GM13977 (cell line): ENCODE data around the gene GART.

Experiments used
- DNase-seq: peaks from one replicate; pipeline ENCODE4 v3.0.0; 2012; ENCODE audit warnings: low spot score
- in situ Hi-C: fragments of 300-500 bp; cut with MboI; formaldehyde crosslinking; loops from one replicate; pipeline ENCODE4 v1.12.0; 2022; ENCODE audit warnings: low sequenced_read_pairs, low pct_unique_long_range_greater_than_20kb, mixed read lengths, inconsistent platforms; ENCODE audit not compliant: unreplicated experiment
- TF ChIP-seq, protein P1 (sequence below): IDR thresholded peaks from 2 replicates; pipeline ENCODE4 v1.5.1; 2012; ENCODE audit warnings: mild to moderate bottlenecking, control low read depth; ENCODE audit not compliant: insufficient read depth; ENCODE audit errors: extremely low read depth, missing control alignments

The GART gene

DNA sequence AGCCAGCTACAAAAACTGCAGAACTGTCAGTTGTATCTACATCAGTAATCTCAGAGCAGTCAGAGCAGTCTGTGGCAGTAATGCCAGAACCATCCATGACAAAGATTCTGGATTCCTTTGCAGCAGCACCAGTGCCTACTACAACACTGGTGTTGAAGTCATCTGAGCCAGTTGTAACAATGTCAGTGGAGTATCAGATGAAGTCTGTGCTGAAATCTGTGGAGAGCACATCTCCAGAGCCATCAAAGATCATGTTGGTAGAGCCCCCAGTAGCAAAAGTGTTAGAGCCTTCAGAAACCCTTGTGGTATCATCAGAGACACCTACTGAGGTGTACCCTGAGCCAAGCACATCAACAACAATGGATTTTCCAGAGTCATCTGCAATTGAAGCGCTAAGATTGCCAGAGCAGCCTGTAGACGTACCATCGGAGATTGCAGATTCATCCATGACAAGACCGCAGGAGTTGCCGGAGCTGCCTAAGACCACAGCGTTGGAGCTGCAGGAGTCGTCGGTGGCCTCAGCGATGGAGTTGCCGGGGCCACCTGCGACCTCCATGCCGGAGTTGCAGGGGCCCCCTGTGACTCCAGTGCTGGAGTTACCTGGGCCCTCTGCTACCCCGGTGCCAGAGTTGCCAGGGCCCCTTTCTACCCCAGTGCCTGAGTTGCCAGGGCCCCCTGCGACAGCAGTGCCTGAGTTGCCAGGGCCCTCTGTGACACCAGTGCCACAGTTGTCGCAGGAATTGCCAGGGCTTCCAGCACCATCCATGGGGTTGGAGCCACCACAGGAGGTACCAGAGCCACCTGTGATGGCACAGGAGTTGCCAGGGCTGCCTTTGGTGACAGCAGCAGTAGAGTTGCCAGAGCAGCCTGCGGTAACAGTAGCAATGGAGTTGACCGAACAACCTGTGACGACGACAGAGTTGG is 8.2 kb upstream of the GART start:
- no peak for DNase-seq
- in situ Hi-C loops, result no loop called here
- TF ChIP-seq, protein P1, sequence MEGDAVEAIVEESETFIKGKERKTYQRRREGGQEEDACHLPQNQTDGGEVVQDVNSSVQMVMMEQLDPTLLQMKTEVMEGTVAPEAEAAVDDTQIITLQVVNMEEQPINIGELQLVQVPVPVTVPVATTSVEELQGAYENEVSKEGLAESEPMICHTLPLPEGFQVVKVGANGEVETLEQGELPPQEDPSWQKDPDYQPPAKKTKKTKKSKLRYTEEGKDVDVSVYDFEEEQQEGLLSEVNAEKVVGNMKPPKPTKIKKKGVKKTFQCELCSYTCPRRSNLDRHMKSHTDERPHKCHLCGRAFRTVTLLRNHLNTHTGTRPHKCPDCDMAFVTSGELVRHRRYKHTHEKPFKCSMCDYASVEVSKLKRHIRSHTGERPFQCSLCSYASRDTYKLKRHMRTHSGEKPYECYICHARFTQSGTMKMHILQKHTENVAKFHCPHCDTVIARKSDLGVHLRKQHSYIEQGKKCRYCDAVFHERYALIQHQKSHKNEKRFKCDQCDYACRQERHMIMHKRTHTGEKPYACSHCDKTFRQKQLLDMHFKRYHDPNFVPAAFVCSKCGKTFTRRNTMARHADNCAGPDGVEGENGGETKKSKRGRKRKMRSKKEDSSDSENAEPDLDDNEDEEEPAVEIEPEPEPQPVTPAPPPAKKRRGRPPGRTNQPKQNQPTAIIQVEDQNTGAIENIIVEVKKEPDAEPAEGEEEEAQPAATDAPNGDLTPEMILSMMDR, result no peak

DNA sequence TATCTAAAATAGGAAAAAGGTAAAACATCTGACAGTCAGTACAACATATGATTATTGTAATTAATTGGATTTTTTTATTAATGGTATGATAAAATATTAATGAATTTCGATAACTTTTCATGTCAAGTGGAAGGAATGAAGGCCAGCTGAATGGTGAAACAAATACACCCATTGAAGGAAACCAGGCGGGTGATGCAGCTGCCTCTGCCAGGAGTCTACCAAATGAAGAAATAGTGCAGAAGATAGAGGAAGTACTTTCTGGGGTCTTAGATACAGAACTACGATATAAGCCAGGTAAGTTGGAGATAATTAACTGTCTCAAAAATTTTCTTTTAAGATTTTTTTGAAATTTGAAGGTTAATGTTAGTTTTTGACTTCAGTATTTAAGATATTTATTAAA is 4.2 kb upstream of the GART start:
- in situ Hi-C loops, result no loop called here
- TF ChIP-seq, protein P1, result no peak
- no peak for DNase-seq

DNA sequence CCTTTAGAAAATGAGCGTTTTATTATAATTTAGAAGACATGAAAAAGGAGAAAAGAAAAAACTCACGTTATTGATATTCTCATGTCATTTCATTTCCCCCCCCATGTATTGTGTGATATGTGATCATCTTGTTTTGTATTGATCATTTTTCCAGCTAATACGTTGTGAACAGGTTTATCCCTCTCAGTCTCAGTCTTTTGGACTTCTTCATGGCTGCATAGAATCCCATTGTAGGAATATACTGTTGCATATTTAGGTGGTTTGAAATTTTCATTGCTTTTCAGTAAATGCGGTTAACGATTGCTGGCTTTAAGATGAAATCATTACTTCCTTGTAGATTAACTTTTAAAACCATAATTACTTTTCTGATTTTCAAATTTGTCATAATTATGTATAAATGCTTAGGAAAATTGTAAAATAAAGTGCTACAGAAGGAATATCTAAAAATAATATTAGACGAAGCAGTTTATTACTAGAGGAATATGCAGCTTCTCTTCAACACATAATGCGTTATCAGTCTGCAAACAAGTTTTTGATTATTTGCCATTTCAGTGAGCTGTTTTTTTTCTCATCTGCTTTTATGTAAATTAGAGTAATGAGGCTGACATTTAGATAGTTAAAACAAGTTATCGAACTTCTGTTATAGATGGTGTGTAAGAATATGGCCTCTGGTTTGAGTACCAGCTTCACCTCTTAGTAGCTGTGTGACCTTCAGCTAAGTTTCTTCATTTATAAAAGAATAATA is 2.7 kb upstream of the GART start:
- TF ChIP-seq, protein P1, result no peak
- in situ Hi-C loops, result no loop called here
- no peak for DNase-seq

DNA sequence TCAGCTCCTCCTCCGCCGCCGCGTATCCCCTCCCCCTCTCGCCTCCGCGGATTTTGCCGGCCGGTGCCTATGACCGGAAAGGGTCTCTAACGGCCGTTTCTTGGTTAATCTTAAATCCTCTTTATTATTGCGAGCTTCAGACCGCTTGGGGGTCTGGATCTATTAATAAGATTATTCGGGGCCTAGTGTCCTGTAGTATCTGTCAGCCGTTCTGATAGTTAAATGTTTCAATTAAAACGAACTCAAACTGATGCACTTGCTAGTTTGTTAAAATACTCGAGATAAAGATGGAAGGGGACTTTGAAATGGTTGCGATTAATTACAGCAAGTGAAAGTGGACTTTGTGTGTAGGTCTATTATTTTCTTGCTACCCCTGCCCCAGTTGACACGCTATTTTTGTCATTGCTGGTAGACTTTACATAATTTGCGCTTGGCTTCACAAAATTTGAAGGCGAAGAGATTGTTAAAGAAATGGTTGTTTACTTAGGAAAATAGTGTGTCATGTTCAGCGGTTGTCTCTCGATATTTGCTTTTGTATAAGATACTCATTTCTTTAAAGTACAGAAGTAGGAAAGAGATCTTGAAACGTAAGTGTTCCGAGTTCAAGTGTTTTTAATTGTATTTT is 1.7 kb upstream of the GART start:
- peak; percentile 46 for DNase-seq
- TF ChIP-seq, protein P1, result no peak
- in situ Hi-C loops, result no loop called here

DNA sequence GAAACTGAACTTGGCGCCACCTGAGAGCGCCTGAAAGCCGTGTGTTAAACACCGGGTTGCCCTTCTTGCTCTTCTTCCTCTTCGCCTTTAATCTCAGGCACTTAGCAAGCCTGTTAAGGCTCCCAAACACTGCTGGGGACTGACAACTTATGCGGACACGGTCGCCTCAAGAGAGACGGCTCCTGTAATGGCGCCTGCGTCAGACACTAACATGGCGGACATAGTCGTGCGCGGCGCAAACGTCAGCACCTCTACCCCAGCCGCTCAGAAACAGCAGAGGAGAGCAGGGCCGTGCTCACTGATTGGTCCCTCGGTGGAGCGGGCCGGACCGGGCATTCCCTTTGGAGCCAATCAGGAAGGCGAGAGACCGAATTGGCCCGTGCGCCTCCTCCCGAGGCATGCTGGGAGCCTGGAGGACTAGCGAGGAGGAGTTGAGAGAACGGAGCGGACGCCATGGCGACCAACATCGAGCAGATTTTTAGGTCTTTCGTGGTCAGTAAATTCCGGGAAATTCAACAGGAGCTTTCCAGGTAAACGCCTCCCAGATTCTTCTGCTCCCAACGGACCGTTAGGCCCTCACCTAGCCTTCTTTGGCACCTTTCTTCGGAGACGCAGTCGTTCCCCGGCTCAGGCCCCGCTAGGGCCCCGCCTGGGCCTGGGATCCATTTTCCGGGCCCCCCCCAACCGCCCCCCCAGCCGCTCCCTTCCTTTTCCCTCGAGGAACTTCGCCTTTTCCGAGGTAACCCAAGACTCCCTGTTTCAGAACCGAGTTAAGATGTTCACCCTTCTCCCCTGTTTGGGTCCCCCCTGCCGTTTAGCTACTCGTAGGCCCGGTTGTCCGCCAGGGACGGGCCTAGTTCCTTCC is 955 bp upstream of the GART start, which contains the start of gene SON:
Gene SON, plus strand, starts transcription at position 399 of the 865 bp plus-strand sequence. Its CDS starts 55 bp downstream, at position 454.
- TF ChIP-seq, protein P1, result no peak
- peak; percentile 95 for DNase-seq
- in situ Hi-C loops, result no loop called here
